OCI-LY7 (cell line): ENCODE data around the gene LRBA.

Experiments used
- CTCF ChIP-seq: fragments of 200-600 bp; sonication (generic); conservative IDR thresholded peaks from 2 replicates; pipeline ENCODE4 v1.5.1; 2014; ENCODE audit warnings: mild to moderate bottlenecking, antibody characterized with exemption, low read length, moderate library complexity, mixed read lengths
- EZH2phosphoT487 ChIP-seq: fragments of 200-600 bp; sonication (generic); IDR thresholded peaks from 2 replicates; pipeline ENCODE4 v1.6.1; 2018; ENCODE audit warnings: low read depth, borderline replicate concordance, mild to moderate bottlenecking, mixed run types, antibody characterized with exemption, low read length, moderate library complexity, mixed read lengths

DNA sequence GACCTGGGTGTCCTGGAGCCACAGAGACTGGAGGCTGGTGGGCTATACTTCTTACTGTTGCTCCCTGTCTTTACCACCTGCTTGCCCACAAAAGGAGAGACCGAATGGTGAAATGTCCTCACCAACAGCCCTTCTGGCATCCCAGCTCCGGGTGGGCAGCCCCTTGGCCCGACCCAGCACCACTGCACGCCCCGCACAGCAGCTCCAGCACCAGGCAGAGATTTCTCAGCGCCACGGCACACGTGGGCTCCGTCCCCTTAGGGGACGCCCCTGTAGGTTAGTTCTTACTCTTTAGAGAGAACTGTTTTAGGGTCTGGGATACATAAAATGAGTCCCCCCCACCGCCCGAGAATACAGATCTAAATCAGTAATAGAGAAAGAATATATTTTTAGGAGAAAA is 591.6 kb downstream of the LRBA start:
- TF ChIP-seq CTCF (no peak), EZH2phosphoT487 (no peak)
